ENCODE data around the gene CAGE1.

DNA sequence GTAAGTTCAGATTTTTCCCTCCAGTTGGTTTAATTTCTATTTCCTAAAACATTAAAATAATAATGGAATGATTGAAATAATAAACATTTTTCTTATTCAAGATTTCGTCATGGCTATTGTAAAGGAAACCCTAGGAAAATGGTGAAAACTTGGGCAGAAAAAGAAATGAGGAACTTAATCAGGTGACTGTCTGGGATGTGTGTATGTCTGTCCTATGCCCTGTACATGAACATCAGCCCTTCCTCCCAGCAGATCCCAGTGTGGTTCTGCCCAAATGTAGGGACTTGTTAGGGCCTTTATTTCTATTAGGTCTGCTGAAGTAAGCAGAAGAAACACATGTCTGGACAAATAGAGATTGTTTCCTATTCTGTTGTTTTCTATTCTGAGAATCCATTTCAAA is 13.2 kb upstream of the CAGE1 start:
- TF ChIP-seq CTCF (IDR thresholded peaks at IDR 0.05; ENCODE audit: poor library complexity): no peak
- TF ChIP-seq EZH2phosphoT487 (IDR thresholded peaks at IDR 0.05; ENCODE audit: low read depth, severe bottlenecking, unreplicated experiment): no peak
- TF ChIP-seq EZH2 (IDR thresholded peaks at IDR 0.05; ENCODE audit: borderline replicate concordance): no peak

All from hepatocyte (in vitro differentiated cells).